GM18868 (cell line): Measurements from ENCODE around the gene LSM2.
"Not testable (repeated sequence)": the region's sequence is repeated elsewhere in the genome, so short reads cannot be mapped to it uniquely, and the experiment has no call there.

ENCODE experiments used
- ATAC-seq: cut with Tn5 transposase; IDR thresholded peaks from one replicate; pipeline ENCODE4 v1.9.1; 2021; ENCODE audit warnings: mild to moderate bottlenecking, moderate library complexity; ENCODE audit not compliant: unreplicated experiment

The LSM2 gene

DNA sequence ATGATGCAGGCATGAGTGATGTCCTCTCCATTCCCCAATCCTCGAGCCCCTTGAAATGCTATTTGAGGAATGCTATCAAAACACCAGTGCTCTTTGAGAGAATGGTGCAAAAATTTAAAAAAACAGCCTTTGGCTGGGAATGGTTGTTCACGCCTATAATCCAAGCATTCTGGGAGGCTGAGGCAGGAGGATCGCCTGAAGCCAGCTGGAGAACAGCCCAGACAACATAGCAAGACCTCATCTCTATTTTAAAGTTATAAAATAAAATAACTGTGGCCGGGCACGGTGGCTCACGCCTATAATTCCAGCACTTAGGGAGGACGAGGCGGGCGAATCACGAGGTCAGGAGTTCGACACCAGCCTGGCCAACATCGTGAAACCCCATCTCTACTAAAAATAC is 7.0 kb downstream of the LSM2 start:
- ATAC-seq, result no peak

GRCh38 chr6:31797588-31797987 is 9.2 kb downstream of the LSM2 start:
- ATAC-seq, result no peak

- ATAC-seq, result no peak
Measured at GRCh38 chr6:31796993-31797385, 9.8 kb downstream of the LSM2 start.

DNA sequence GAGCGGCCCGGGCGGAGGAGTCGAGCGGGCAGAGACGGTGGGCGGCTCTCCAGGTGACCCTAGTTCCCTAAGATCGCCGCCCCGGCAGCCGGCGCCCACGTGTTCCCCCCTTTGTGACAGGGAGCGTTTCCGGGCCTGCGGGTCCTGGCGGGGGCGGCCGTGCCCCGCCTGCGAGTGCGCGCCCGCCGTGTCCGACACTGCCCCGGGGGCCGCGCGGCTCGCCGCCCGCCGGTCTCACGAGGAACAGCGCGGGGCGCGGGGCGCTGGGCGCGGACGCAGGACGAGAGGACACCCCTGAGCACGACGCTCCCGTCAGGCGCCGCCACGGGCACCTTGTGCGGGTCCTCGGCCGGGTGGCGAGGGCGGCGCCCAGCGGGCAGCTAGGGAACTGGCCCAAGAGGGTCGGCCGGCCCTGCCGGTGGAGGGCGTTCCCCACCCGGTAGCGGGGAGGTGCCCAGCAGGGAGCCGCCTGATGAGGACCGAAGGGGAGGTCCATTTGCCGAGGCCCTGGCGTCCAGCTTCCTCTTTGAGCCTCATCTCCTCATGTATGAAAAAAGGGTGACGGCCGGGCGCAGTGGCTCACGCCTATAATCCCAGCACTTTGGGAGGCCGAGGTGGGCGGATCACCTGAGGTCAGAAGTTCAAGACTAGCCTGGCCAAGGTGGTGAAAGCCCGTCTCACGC is 11.0 kb downstream of the LSM2 start, which contains the start of gene VARS1:
VARS1 (minus strand) TSS at position 137 of the 683 bp plus-strand sequence. CDS start 535 bp downstream, outside the sequence.
- peak; percentile 82 for ATAC-seq

DNA sequence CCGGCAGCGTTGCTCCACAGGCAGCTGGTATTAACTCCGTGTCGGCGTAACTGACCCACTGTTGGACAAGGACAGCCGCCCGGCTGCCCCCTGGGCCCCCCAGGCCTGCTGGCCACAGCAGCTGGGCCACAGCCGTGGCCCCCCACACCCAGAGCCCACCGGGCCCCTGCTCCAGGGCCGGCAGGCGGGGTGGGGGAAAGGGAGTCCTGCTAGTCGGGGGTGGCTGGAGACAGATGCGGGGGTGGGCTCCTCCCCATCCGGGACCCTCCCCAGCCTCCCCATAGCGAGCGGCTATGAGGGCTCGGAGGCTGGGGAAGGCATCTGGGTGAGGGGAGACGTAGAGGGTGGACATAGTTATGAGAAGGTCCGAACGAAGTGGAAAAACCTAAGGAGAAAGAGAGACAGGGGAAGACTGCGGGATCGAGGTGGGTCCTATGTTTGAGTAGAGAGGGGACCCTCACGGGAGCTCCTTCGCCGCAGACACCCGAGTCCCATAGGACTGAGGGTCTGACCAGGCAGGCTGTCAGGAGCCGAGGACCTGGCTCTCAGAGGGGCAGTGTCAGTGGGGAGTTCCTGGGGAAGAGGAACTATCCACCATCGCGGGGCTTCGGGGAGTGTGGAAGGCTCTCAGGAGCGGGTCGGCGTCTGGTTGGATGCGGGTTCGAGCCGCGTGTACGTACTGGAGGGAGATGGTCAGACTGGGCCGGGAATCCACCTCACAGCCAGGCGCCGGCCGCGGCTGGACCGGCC is 11.7 kb downstream of the LSM2 start:
- ATAC-seq, result no peak

- no peak for ATAC-seq
Measured at GRCh38 chr6:31794294-31794865, 12.4 kb downstream of the LSM2 start.

GRCh38 chr6:31793927-31794245 is 12.9 kb downstream of the LSM2 start:
- ATAC-seq, result not testable (repeated sequence)

DNA sequence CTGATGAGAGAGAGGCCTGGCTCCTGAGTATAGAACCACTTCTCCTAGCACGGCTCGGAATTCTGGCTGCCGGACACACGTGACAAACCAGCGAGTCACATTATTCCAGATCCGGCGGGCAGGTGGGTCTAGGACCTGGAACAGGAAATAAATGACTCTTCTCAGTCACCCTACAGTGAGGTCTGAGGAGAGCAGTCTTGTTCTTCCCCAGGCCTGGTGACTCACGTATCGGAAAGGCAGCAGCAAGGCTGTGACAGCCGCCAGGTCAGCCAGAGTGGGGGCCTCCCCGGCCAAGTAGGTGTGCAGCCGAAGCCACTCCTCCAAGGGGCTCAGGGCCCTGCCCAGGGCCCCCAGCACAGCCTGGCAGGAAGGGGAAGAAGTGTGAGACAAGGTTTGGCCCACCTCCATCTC is 14.0 kb downstream of the LSM2 start:
- ATAC-seq, result no peak

- no peak for ATAC-seq
Measured at GRCh38 chr6:31792090-31792374, 14.7 kb downstream of the LSM2 start.

GRCh38 chr6:31791324-31792089 is 15.3 kb downstream of the LSM2 start:
- ATAC-seq, result no peak

GRCh38 chr6:31785475-31785874 is 21.3 kb downstream of the LSM2 start:
- ATAC-seq, result no peak

DNA sequence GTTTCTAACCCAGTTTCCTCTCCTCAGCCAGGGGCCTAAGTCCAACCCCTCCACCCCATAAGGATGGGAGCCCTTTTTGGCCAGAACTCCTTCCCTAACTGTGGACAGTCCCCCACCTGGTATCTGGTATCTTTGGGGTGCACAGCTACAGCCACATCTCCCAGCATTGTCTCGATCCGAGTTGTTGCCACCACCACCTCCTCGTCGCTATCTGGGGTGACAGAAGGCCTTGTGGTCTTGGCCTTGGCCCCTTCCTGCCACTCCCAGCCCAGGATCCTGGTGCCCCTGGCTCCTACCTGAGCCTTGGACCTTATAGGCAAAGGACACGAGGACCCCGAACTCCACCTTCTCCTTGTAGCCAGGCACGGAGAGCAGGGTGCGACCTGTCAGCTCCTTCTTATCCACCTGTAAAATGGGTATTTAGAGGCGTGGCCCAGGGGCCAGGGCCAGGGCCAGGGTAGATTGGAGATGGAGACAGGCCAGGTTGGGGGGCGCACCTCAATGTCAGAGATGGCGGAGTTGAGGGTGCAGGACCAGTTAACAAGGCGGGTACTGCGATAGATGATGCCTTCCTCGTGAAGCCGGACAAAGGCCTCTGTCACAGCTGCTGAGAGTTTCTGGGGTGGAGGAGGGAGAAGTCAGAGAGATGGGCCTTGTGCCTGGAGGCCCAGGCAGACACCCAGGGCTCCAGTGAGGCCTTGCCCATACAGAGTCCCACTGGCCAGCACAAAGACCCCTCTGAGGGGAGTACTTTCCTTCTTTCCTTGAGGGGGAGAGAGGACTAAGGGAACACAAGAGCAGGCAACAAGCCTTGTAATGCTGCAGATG is 22.5 kb downstream of the LSM2 start:
- ATAC-seq, result no peak

DNA sequence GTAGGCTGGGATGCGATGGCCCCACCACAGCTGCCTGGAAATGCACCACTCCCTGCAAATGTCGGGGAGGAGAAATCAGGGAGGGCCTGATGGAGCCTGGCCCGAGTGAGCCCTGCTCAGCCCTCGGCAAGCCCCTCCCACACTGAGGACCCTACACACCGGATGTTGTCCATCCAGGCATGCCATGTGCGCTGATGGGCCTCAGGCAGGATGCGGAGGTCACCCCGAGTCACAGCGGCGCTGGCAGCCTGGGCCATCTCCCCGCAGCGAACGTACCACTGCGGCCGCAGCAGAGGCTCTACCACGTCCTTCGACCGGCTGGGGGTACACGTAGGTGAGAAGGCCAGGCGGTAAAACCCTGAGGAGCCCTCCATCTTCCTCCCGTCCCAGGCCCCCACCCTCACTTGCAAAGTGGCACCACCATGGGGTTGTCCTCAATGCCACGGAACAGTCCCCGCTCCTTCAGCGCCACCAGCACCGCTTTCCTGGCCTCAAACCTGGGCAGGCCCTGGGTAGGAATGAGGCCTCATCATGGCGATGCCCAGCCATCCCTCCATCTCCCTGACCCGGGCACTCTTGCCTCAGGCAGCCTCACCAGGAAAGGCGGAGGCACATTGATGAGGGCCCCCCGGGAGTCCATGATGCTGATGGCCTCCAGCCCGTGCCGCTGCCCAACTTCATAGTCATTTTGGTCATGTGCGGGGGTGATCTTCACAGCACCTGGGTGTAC is 24.5 kb downstream of the LSM2 start:
- ATAC-seq, result no peak

GRCh38 chr6:31781244-31782125 is 25.3 kb downstream of the LSM2 start:
- ATAC-seq, result no peak

DNA sequence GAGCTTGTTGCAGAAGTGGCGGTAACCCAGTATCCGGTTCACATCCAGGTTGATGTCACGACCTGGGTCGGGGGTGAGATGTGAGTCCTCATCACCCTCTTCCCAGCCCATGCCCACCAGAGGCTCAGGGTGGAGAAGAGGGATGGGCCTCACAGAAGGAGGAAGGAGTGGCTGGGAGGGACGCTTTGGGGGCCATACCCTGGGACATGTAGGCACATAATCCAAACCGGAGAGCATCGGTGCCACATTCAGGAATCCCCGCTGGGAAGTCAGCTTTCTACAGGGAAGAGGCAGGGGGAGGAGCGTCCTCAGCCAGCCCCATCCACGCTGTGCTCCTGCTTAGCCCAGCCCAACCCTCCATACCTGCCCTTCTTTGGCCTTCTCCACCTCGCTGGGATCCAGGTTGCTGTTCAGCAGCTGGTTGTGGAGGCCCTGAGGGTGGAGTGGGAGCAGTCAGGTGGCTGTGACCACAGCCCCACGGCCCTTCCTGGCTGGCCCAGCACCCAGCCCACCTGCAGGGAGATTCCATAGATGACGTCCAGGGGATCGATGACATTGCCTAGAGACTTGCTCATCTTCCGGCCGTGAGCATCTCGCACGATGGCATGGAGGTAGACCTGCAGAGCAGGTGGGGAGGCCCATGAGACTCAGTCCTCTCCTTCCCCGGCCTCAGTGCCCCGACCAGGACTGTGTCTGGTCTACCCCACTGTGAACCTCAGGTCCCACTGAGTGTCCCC is 26.1 kb downstream of the LSM2 start:
- no peak for ATAC-seq

- ATAC-seq, result no peak
Measured at GRCh38 chr6:31779908-31780307, 26.9 kb downstream of the LSM2 start.

DNA sequence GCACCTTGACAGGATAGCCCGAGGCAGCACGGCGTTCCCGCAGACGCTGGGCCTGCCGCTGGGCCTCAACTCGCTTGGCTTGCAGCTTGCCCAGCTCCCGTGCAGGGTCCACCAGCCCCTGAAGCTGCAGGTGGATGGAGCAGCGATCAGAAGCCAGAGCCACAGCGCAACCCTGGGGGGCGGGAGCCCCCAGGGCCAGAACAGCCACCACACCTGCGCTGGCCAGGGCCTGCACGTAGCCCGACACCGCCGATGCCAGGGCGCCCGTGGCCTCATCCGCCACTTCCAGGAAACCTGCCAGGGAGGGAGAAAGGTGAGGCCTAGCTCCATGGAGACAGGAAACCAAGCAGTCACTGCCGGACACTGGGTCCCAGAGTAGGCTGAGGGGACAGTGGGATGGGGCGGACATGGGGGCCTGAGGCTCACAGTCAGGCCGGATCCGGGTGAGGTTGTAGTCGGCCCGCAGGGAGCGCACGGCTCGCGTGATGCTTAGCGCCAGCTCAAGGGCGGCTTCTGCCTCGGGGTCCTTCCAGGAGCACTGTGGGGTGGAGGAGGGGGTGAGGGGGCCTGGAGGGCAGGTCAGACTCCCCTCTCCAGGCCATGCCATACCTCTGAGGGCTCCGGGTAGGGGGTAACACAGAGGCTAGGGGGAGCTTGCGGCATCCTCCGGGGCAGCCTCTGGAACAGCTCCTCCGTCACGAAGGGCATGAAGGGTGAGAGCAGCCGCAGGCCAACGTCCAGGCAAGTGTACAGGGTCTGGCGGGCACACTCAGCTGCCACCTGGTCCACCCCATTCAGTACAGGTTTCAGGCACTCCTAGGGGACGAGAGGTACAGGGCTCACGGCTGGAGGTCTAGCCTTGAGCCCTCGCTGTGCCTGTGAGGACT is 27.5 kb downstream of the LSM2 start:
- no peak for ATAC-seq

GRCh38 chr6:31778193-31778592 is 28.6 kb downstream of the LSM2 start:
- ATAC-seq, result no peak
